Loucy (cell line): Measurements from ENCODE around the gene USHBP1.

Source experiments
- H2AFZ ChIP-seq: fragments of 200-600 bp; sonication (generic); 2 replicates; pipeline ENCODE4 v1.6.0; 2016; ENCODE audit warnings: antibody characterized with exemption, mild to moderate bottlenecking, low read length, moderate library complexity
- H3F3A ChIP-seq: fragments of 200-600 bp; 2 replicates; pipeline ENCODE4 v1.6.0; 2016; ENCODE audit warnings: antibody characterized with exemption, low read depth, mild to moderate bottlenecking
- H3K27me3 ChIP-seq: fragments of 200-600 bp; sonication (generic); 2 replicates; pipeline ENCODE4 v1.6.1; 2014; ENCODE audit warnings: low read length, mild to moderate bottlenecking; ENCODE audit not compliant: insufficient read depth, poor library complexity, severe bottlenecking
- H3K36me3 ChIP-seq: fragments of 200-600 bp; sonication (generic); 2 replicates; pipeline ENCODE4 v1.6.1; 2016; ENCODE audit warnings: low read length; ENCODE audit not compliant: insufficient read depth
- H3K4me1 ChIP-seq: fragments of 200-600 bp; sonication (generic); 2 replicates; pipeline ENCODE4 v1.5.1; 2014; ENCODE audit warnings: low read length, mild to moderate bottlenecking; ENCODE audit not compliant: insufficient read depth, poor library complexity, severe bottlenecking
- H3K4me2 ChIP-seq: fragments of 200-600 bp; sonication (generic); 2 replicates; pipeline ENCODE4 v1.6.0; 2014; ENCODE audit warnings: antibody characterized with exemption, low read length, low read depth, mild to moderate bottlenecking; ENCODE audit not compliant: poor library complexity, severe bottlenecking
- H3K4me3 ChIP-seq: fragments of 200-600 bp; sonication (generic); 2 replicates; pipeline ENCODE4 v1.5.1; 2014; ENCODE audit warnings: low read length, mild to moderate bottlenecking, mixed read lengths; ENCODE audit not compliant: poor library complexity, severe bottlenecking
- H3K79me2 ChIP-seq: fragments of 200-600 bp; sonication (generic); 2 replicates; pipeline ENCODE4 v1.6.1; 2014; ENCODE audit warnings: low read length; ENCODE audit not compliant: insufficient read depth
- H3K9ac ChIP-seq: fragments of 200-600 bp; sonication (generic); 2 replicates; pipeline ENCODE4 v1.6.0; 2014; ENCODE audit warnings: mild to moderate bottlenecking, low read depth, low read length, moderate library complexity; ENCODE audit not compliant: poor library complexity, severe bottlenecking
- H3K9me2 ChIP-seq: fragments of 200-600 bp; sonication (generic); replicated peaks from 2 replicates; pipeline ENCODE4 v1.6.1; 2016; ENCODE audit warnings: low read depth, low read length, mixed read lengths
- H3K9me3 ChIP-seq: fragments of 200-600 bp; sonication (generic); 2 replicates; pipeline ENCODE4 v1.6.1; 2014; ENCODE audit warnings: mild to moderate bottlenecking, antibody characterized with exemption, low read length, low read depth; ENCODE audit not compliant: insufficient read depth
- H4K20me1 ChIP-seq: fragments of 200-600 bp; sonication (generic); 2 replicates; pipeline ENCODE4 v1.6.0; 2014; ENCODE audit warnings: antibody characterized with exemption, low read length, mild to moderate bottlenecking; ENCODE audit not compliant: insufficient read depth, poor library complexity, severe bottlenecking
- CTCF ChIP-seq: fragments of 200-600 bp; sonication (generic); conservative IDR thresholded peaks from 2 replicates; pipeline ENCODE4 v1.5.1; 2014; ENCODE audit warnings: mild to moderate bottlenecking, antibody characterized with exemption, low read length
- EZH2phosphoT487 ChIP-seq: fragments of 200-600 bp; IDR thresholded peaks from 2 replicates; pipeline ENCODE4 v1.6.1; 2018; ENCODE audit warnings: antibody characterized with exemption, mild to moderate bottlenecking, moderate library complexity, borderline replicate concordance

The USHBP1 gene

GRCh38 chr19:17213334-17213733 is 51.2 kb downstream of the USHBP1 start:
- H2AFZ ChIP-seq: no peak overlapping the region
- H4K20me1 ChIP-seq: no peaks in the 10 kb centered on the region
- H3K9me2 ChIP-seq: no peaks in the 10 kb centered on the region
- no peak overlapping the region for H3K4me3 ChIP-seq
- H3K9ac ChIP-seq: no peak overlapping the region
- H3K36me3 ChIP-seq: peaks cover 25% of the 10 kb centered on the region; the same call in 1 of the 2 replicates
- TF ChIP-seq EZH2phosphoT487 (no peak), CTCF (no peak)
- H3K4me2 ChIP-seq: no peak overlapping the region
- peaks cover 9% of the 10 kb centered on the region; the same call in 1 of the 2 replicates for H3K79me2 ChIP-seq
- H3K27me3 ChIP-seq: no peaks in the 10 kb centered on the region
- peaks cover 16% of the 10 kb centered on the region for H3K4me1 ChIP-seq
- H3K9me3 ChIP-seq: no peaks in the 10 kb centered on the region
- no peaks in the 10 kb centered on the region for H3F3A ChIP-seq

GRCh38 chr19:17211547-17212446 is 52.7 kb downstream of the USHBP1 start:
- TF ChIP-seq CTCF: no peak
- no peak for TF ChIP-seq EZH2phosphoT487
- H2AFZ ChIP-seq: no peak overlapping the region
- peaks cover 26% of the 10 kb centered on the region; the same call in 1 of the 2 replicates for H3K36me3 ChIP-seq
- no peak overlapping the region for H3K4me3 ChIP-seq
- H3K9me2 ChIP-seq: no peaks in the 10 kb centered on the region
- peaks cover 9% of the 10 kb centered on the region; the same call in 1 of the 2 replicates for H3K79me2 ChIP-seq
- peaks cover 16% of the 10 kb centered on the region for H3K4me1 ChIP-seq
- no peak overlapping the region for H3K9ac ChIP-seq
- no peak overlapping the region for H3K4me2 ChIP-seq
- H3F3A ChIP-seq: no peaks in the 10 kb centered on the region
- H3K9me3 ChIP-seq: no peaks in the 10 kb centered on the region
- H4K20me1 ChIP-seq: no peaks in the 10 kb centered on the region
- H3K27me3 ChIP-seq: no peaks in the 10 kb centered on the region

GRCh38 chr19:17210296-17210695 is 54.2 kb downstream of the USHBP1 start:
- Histone ChIP-seq H4K20me1 (no peaks in the 10 kb centered on the region), H3K9me2 (no peaks in the 10 kb centered on the region), H3K4me3 (no peak overlapping the region), H3K4me2 (no peak overlapping the region), H3K79me2 (no peaks in the 10 kb centered on the region), H3F3A (no peaks in the 10 kb centered on the region), H3K9me3 (no peaks in the 10 kb centered on the region), H3K36me3 (peaks cover 33% of the 10 kb centered on the region; the same call in 1 of the 2 replicates), H3K4me1 (peaks cover 7% of the 10 kb centered on the region), H3K9ac (no peak overlapping the region), H3K27me3 (no peaks in the 10 kb centered on the region), H2AFZ (no peak overlapping the region)
- no peak for TF ChIP-seq EZH2phosphoT487
- TF ChIP-seq CTCF: no peak
